Left ventricle myocardium inferior (tissue), 1 donor: Measurements from ENCODE around the gene MARCHF6. TPM values are rescaled to one million over a fixed set of nuclear protein-coding genes. Genes with fewer than 3 reads are reported as not detected.
"Not testable (repeated sequence)": the region's sequence is repeated elsewhere in the genome, so short reads cannot be mapped to it uniquely, and the experiment has no call there.

Experiments used
- DNase-seq: peaks from one replicate; pipeline ENCODE4 v3.0.0-alpha.2; 2020
- H3K27ac ChIP-seq: fragments of 200-600 bp; replicated peaks from 2 replicates; pipeline ENCODE4 v1.8.0; 2021
- H3K27me3 ChIP-seq: fragments of 200-600 bp; 2 replicates; pipeline ENCODE4 v1.8.0; 2021; ENCODE audit warnings: low read depth
- H3K36me3 ChIP-seq: fragments of 200-600 bp; 2 replicates; pipeline ENCODE4 v1.8.0; 2021
- H3K4me1 ChIP-seq: fragments of 200-600 bp; 2 replicates; pipeline ENCODE4 v1.8.0; 2021
- H3K4me3 ChIP-seq: fragments of 200-600 bp; 2 replicates; pipeline ENCODE4 v1.8.0; 2021; ENCODE audit warnings: mild to moderate bottlenecking, moderate library complexity
- H3K9me3 ChIP-seq: fragments of 200-600 bp; replicated peaks from 2 replicates; pipeline ENCODE4 v1.8.0; 2021
- CTCF ChIP-seq: fragments of 200-600 bp; IDR thresholded peaks from 2 replicates; pipeline ENCODE4 v1.8.0; 2021; ENCODE audit warnings: antibody characterized with exemption, mild to moderate bottlenecking, borderline replicate concordance
- intact Hi-C: fragments of 100-400 bp; cut with micrococcal nuclease; formaldehyde crosslinking; loops from one replicate; pipeline ENCODE4 v1.11.0; 2022
- total RNA-seq: library from RNA; stranded (reverse); fragmentation: NEBNext Ultra II Directional; extraction: Animal tissue kit (Norgen Biotek cat#: 25700); gene quantifications from one replicate; pipeline ENCODE4 v1.2.1, GENCODE V29; 2021
- donor health status: DM: no; HTN: yes; CAD: no; lungs with severe emphysema.

The MARCHF6 gene
- total RNA-seq, 1 donor from 2014 or later, result 162 TPM

- intact Hi-C loops, result no loop called here
- Histone ChIP-seq H3K27me3 (no peaks in the 10 kb centered on the region), H3K4me3 (no peak overlapping the region), H3K4me1 (peaks cover 99% of the 10 kb centered on the region), H3K27ac (no peak overlapping the region), H3K9me3 (no peaks in the 10 kb centered on the region), H3K36me3 (no peaks in the 10 kb centered on the region)
- TF ChIP-seq CTCF, result no peak
- DNase-seq, result no peak
Measured at GRCh38 chr5:10372726-10373709, 19.5 kb downstream of the MARCHF6 start.

- TF ChIP-seq CTCF, result no peak
- DNase-seq, result no peak
- intact Hi-C loops, result no loop called here
- Histone ChIP-seq H3K36me3 (peaks cover 3% of the 10 kb centered on the region), H3K9me3 (no peaks in the 10 kb centered on the region), H3K27me3 (no peaks in the 10 kb centered on the region), H3K27ac (no peak overlapping the region), H3K4me1 (peaks cover 93% of the 10 kb centered on the region), H3K4me3 (no peak overlapping the region)
Measured at GRCh38 chr5:10374046-10375022, 20.8 kb downstream of the MARCHF6 start.

- H3K4me1 ChIP-seq, result peaks cover 85% of the 10 kb centered on the region
- H3K9me3 ChIP-seq, H3K4me3 ChIP-seq, DNase-seq, intact Hi-C loops, H3K27me3 ChIP-seq, H3K27ac ChIP-seq, H3K36me3 ChIP-seq: not testable (repeated sequence)
Measured at GRCh38 chr5:10375146-10375545, 21.7 kb downstream of the MARCHF6 start.

GRCh38 chr5:10376544-10376943, 23.0 kb downstream of the MARCHF6 start:
- no peak overlapping the region for H3K4me3 ChIP-seq
- peaks cover 71% of the 10 kb centered on the region for H3K4me1 ChIP-seq
- peak overlapping the region; percentile 18 for H3K27ac ChIP-seq

GRCh38 chr5:10377081-10377480, 23.6 kb downstream of the MARCHF6 start:
- no peak for TF ChIP-seq CTCF
- peaks cover 66% of the 10 kb centered on the region for H3K4me1 ChIP-seq
- no peaks in the 10 kb centered on the region for H3K27me3 ChIP-seq
- no peaks in the 10 kb centered on the region for H3K9me3 ChIP-seq
- intact Hi-C loops, result no loop called here
- H3K4me3 ChIP-seq, result no peak overlapping the region
- DNase-seq, result no peak
- H3K36me3 ChIP-seq, result peaks cover 15% of the 10 kb centered on the region
- peak overlapping the region; percentile 18 for H3K27ac ChIP-seq

More at GRCh38 chr5:10376544-10376943, 23.0 kb downstream of the MARCHF6 start:
- no peak for DNase-seq
- H3K27me3 ChIP-seq, result no peaks in the 10 kb centered on the region
- no peak for TF ChIP-seq CTCF
- H3K9me3 ChIP-seq, result no peaks in the 10 kb centered on the region
- H3K36me3 ChIP-seq, result peaks cover 10% of the 10 kb centered on the region
- intact Hi-C loops, result no loop called here
